Fibroblast of the aortic adventitia (primary cell): ENCODE measurements around the gene CYFIP1. TPM values are rescaled to one million over a fixed set of nuclear protein-coding genes. Genes with fewer than 3 reads are reported as not detected.

Source experiments
- DNase-seq: peaks from one replicate; pipeline ENCODE4 v3.0.0-alpha.2; 2010; ENCODE audit warnings: low read depth
- H3K4me3 ChIP-seq: 2 replicates; pipeline ENCODE4 v1.5.1; 2011; ENCODE audit warnings: low read depth, mild to moderate bottlenecking, control low read depth, low read length, moderate library complexity
- total RNA-seq: library from RNA; depleted of rRNA; stranded (reverse); fragments of >200 nt; gene quantifications from 2 replicates; pipeline ENCODE4 v1.2.3, GENCODE V29; 2012; ENCODE audit warnings: low replicate concordance
- TF ChIP-seq, protein P1 (sequence below): IDR thresholded peaks from 2 replicates; pipeline ENCODE4 v1.5.1; 2011; ENCODE audit warnings: mild to moderate bottlenecking, low read length, control low read depth, inconsistent platforms; ENCODE audit not compliant: insufficient read depth

Gene CYFIP1
- total RNA-seq, 1 donor: 95.8 TPM

GRCh38 chr15:22912256-22912655, 67.9 kb downstream of the CYFIP1 start:
- TF ChIP-seq, protein P1, sequence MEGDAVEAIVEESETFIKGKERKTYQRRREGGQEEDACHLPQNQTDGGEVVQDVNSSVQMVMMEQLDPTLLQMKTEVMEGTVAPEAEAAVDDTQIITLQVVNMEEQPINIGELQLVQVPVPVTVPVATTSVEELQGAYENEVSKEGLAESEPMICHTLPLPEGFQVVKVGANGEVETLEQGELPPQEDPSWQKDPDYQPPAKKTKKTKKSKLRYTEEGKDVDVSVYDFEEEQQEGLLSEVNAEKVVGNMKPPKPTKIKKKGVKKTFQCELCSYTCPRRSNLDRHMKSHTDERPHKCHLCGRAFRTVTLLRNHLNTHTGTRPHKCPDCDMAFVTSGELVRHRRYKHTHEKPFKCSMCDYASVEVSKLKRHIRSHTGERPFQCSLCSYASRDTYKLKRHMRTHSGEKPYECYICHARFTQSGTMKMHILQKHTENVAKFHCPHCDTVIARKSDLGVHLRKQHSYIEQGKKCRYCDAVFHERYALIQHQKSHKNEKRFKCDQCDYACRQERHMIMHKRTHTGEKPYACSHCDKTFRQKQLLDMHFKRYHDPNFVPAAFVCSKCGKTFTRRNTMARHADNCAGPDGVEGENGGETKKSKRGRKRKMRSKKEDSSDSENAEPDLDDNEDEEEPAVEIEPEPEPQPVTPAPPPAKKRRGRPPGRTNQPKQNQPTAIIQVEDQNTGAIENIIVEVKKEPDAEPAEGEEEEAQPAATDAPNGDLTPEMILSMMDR: no peak
- no peak overlapping the region for H3K4me3 ChIP-seq
- DNase-seq: no peak

GRCh38 chr15:22911306-22911705, 68.9 kb downstream of the CYFIP1 start:
- no peak for DNase-seq

GRCh38 chr15:22908830-22909229, 71.3 kb downstream of the CYFIP1 start:
- DNase-seq: no peak
- TF ChIP-seq, protein P1: no peak

More at GRCh38 chr15:22911306-22911705, 68.9 kb downstream of the CYFIP1 start:
- H3K4me3 ChIP-seq: no peak overlapping the region
- TF ChIP-seq, protein P1: no peak

GRCh38 chr15:22907161-22907950, 72.8 kb downstream of the CYFIP1 start:
- no peak overlapping the region for H3K4me3 ChIP-seq
- no peak for DNase-seq
- TF ChIP-seq, protein P1: no peak

More at GRCh38 chr15:22908830-22909229, 71.3 kb downstream of the CYFIP1 start:
- H3K4me3 ChIP-seq: no peak overlapping the region

GRCh38 chr15:22904736-22905135, 75.4 kb downstream of the CYFIP1 start:
- DNase-seq: no peak
- TF ChIP-seq, protein P1: no peak
- H3K4me3 ChIP-seq: no peak overlapping the region

- TF ChIP-seq, protein P1: no peak
- no peak overlapping the region for H3K4me3 ChIP-seq
- no peak for DNase-seq
These were observed 76.1 kb downstream of the CYFIP1 start for GRCh38 chr15:22903961-22904534.
